Naive thymus-derived CD8-positive, alpha-beta T cell (primary cell): ENCODE data around the gene PPP2R5C. TPM values are rescaled to one million over a fixed set of nuclear protein-coding genes. Genes with fewer than 3 reads are reported as not detected.

Experiments used
- ATAC-seq, 2 donors: fragments of 150-1000 bp; cut with Tn5 transposase in 1 of 2; sonication (Bioruptor Pico), chemical (Tn5 transposase) in 1 of 2; 1 replicate in 1 of 2; 2 replicates in 1 of 2; pipeline ENCODE4 v1.10.0; 2021; ENCODE audit warnings: mild to moderate bottlenecking in 2 of 2, moderate library complexity in 2 of 2
- POLR2A ChIA-PET: fragments of 350-600 bp; sonication (Branson Sonifier 250); formaldehyde crosslinking; loops from one replicate; lab custom pipeline; 2021; ENCODE audit warnings: antibody characterized with exemption; lab: Charles Lee
- DNase-seq, 10 donors: peaks; one replicate each; pipeline versions ENCODE4 v3.0.0 to v3.0.0-alpha.2; 2020 to 2022
- H3K27ac Mint-ChIP-seq, 10 donors: one replicate each; pipeline ENCODE4 v1.8.0; 2020 to 2022; ENCODE audit warnings: mild to moderate bottlenecking in 10 of 10, mixed read lengths in 10 of 10, moderate library complexity in 4 of 10, inconsistent platforms in 1 of 10
- H3K27me3 Mint-ChIP-seq, 5 donors: one replicate each; pipeline ENCODE4 v1.8.0; 2021 to 2022; ENCODE audit warnings: mixed read lengths in 5 of 5
- H3K36me3 Mint-ChIP-seq, 3 donors: one replicate each; pipeline ENCODE4 v1.8.0; 2020 to 2022; ENCODE audit warnings: mixed read lengths in 3 of 3, mild to moderate bottlenecking in 2 of 3, inconsistent platforms in 1 of 3
- H3K4me1 Mint-ChIP-seq, 4 donors: one replicate each; pipeline ENCODE4 v1.8.0; 2021 to 2022; ENCODE audit warnings: mixed read lengths in 4 of 4
- H3K4me3 Mint-ChIP-seq, 10 donors: one replicate each; pipeline ENCODE4 v1.8.0; 2020 to 2022; ENCODE audit warnings: mild to moderate bottlenecking in 10 of 10, mixed read lengths in 10 of 10, moderate library complexity in 6 of 10, inconsistent platforms in 1 of 10
- H3K9me3 Mint-ChIP-seq, 9 donors: one replicate each; pipeline ENCODE4 v1.8.0; 2020 to 2022; ENCODE audit warnings: mixed read lengths in 9 of 9, mild to moderate bottlenecking in 3 of 9, inconsistent platforms in 1 of 9, moderate library complexity in 1 of 9
- polyA plus RNA-seq, 3 donors: library from polyadenylated mRNA; unstranded; fragments of 300-500 nt; fragmentation: Illumina TruSeq; gene quantifications; one replicate each; pipeline ENCODE4 v1.2.3, GENCODE V29; 2021
- total RNA-seq, 8 experiments: library from RNA in 2 of 8; stranded (reverse) in 2 of 8; gene quantifications; one replicate each; pipeline ENCODE4 v1.2.3 and lab custom pipeline; 2021 to 2026

PPP2R5C gene
- total and polyA plus RNA-seq, 5 experiments from 2014 or later = 143 to 418 (median 237) TPM

DNA sequence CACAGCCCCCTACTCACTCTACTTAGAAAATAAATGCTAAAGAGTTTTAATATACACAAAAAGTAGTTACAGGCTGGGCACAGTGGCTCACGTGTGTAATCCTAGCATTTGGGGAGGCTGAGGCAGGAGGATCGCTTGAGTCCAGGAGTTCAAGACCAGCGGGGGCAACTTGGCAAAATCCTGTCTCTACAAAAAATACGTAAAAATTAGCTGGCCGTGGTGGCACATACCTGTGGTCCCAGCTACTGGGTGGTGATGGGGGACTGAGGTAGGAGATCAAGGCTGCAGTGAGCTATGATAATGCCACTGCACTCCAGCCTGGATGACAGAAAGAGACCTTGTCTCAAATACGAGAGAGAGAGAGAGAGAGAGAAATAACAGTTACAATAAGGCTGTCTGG is 193.0 kb downstream of the PPP2R5C start:
- no peaks in the 10 kb centered on the region for H3K36me3 Mint-ChIP-seq
- POLR2A ChIA-PET = no interaction called here
- H3K4me1 Mint-ChIP-seq = peaks cover under 1 to 12% (median 7%) of the 10 kb centered on the region in 4 donors
- ATAC-seq = no peak
- H3K27me3 Mint-ChIP-seq = no peaks in the 10 kb centered on the region
- no peaks in the 10 kb centered on the region for H3K9me3 Mint-ChIP-seq
- H3K27ac Mint-ChIP-seq = peak overlapping the region in 2 of 10 donors; percentile 19 to 53
- no peak for DNase-seq
- no peak overlapping the region for H3K4me3 Mint-ChIP-seq

DNA sequence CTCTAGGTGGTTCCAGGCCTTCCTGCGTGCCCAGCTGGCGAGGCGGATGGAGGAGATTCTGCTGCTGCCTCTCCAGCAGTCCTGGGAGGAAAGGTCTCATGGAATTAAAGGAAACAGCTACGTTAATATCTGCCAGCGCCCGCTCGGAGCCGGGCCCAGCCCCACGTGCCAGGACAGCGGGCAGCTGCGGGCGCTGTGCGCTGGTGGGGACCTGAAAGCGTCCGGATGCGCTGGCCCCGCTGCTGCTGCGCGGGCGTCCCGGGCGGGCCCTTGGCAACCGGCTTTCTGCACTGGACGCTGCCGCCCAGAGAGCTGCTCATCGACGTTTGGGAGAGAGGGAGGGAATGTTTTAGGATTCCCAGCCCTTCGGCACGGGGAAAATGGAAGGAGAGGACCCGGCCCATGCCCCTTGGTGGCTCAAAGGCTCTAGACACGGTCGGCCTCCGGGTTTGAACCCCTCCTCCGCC is 194.2 kb downstream of the PPP2R5C start:
- H3K27ac Mint-ChIP-seq = no peak overlapping the region
- no peaks in the 10 kb centered on the region for H3K9me3 Mint-ChIP-seq
- no peak overlapping the region for H3K4me3 Mint-ChIP-seq
- ATAC-seq (no peak), DNase-seq (no peak)
- no peaks in the 10 kb centered on the region for H3K27me3 Mint-ChIP-seq
- H3K36me3 Mint-ChIP-seq = no peaks in the 10 kb centered on the region
- H3K4me1 Mint-ChIP-seq = peaks cover 2 to 12% (median 7%) of the 10 kb centered on the region in 4 donors
- POLR2A ChIA-PET = interaction anchor here (0.6 to 1.6 kb wide), 2 partner anchors 10 to 138 kb away, joined by 4 to 5 read pairs; no protein-coding TSS in a partner anchor

DNA sequence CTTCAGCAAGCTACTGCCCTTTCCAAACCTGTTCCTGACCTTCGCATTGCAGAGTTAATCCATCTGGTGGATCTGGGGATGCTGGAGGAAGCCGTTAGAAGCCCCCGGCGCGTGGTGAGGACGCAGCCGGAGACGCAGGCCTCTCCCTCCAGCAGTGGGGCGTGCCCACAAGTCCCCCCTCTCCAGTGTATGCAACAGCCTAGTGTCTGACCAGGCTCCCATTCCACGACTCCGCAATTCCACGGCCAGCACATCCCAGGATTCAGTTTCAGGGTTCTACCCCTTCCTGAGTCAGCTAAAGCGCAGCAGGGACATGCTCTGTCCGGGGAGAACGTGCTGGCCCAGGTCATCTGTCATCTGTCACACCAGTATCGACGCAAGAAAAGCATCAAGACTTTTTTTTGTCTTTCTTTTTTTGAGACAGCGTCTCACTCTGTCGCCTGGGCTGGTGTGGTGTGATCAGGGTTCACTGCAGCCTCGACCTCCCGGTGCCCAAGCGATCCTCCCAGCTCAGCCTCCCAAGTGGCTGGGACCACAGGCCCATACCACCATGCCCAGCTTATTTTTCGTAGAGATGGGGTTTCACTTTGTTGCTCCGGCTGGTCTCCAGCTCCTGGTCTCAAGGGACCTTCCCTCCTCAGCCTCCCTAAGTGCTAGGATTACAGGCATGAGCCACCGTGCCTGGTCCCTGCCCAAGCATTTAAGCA is 194.8 kb downstream of the PPP2R5C start:
- H3K27ac Mint-ChIP-seq = no peak overlapping the region

DNA sequence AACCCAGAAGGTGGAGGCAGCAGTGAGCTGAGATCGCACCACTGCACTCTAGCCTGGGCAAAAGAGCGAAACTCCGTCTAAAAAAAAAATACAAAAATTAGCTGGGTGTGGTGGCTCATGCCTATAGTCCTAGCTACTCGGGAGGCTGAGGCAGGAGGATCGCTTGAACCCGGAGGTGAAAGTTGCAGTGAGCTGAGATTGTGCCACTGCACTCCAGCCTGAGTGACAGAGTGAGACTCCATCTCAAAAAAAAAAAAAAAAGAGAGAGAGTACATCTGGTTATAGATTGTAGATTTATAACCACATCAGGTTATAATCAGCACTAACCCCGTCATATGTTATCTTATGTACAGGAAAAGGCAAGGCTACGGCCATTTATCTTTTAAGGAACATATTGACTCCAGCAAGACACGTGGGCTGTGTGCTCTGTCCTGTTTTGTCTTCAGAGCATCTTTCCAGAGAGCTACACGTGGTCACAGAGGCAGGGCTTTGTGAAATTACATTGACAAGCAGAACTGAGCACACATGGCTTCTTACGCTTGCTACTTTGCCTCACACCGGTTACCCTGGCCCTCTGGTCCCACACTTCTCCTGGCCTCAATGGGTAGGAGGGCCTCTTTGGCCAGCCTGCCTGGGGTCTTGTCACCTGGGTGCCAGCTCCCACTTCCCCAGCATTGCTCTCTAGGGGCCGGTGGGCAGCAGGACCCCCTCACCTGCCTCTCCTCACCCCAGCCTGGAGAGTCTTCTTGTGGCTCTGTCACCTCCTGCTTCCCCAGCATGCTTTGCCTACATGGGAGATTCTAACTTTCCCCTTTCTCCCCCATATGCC is 196.1 kb downstream of the PPP2R5C start:
- POLR2A ChIA-PET = interaction anchor here (0.7 to 1.1 kb wide), 3 partner anchors 9 to 131 kb away, joined by 3 to 6 read pairs (median 6); no protein-coding TSS in a partner anchor
- ATAC-seq (no peak), DNase-seq (no peak)
- Mint-ChIP-seq H3K36me3 (no peaks in the 10 kb centered on the region), H3K4me1 (peaks cover 4 to 15% (median 11%) of the 10 kb centered on the region in 4 donors), H3K9me3 (no peaks in the 10 kb centered on the region), H3K27ac (no peak overlapping the region), H3K27me3 (no peaks in the 10 kb centered on the region), H3K4me3 (no peak overlapping the region)

More for the DNA sequence above, 194.8 kb downstream of the PPP2R5C start:
- Mint-ChIP-seq H3K9me3 (no peaks in the 10 kb centered on the region), H3K4me3 (no peak overlapping the region), H3K36me3 (no peaks in the 10 kb centered on the region), H3K4me1 (peaks cover 4 to 14% (median 10%) of the 10 kb centered on the region in 4 donors), H3K27me3 (no peaks in the 10 kb centered on the region)
- POLR2A ChIA-PET = interaction anchor here (0.6 to 1.6 kb wide), 2 partner anchors 9 to 137 kb away, joined by 4 to 5 read pairs; no protein-coding TSS in a partner anchor
- ATAC-seq = no peak
- no peak for DNase-seq

DNA sequence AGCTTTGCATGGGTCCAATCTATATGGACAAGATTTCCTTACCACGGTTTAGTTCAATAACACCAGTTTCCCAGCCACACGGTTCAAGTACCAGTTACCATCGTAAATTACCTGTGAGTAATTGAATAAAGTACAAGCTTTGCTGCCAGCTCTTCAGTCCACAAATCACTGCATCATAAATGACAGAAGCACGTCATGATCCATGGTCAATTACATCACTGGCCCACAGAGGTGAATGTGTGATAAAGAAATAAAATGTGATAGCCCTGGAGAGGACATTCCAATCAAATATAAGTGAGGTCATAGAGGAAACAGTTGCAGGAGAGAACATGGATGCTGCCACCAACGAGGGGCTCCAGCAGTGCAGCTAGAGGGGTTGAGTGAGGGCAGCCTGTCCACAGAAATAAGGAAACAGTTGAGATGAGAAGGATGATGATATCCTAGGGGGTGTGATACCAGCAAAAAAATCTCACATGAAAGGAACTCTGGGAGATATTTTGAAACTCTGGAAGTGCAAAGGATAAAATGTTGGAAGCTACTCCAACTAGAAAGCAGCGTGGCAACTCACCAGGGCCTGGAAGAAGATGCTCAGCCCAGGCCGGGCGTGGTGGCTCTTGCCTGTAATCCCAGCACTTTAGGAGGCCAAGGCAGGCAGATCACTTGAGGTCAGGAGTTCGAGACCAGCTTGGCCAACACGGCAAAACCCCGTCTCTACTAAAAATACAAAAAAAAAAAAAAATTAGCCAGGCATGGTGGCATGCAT is 197.1 kb downstream of the PPP2R5C start:
- H3K27ac Mint-ChIP-seq = no peak overlapping the region
- no peaks in the 10 kb centered on the region for H3K36me3 Mint-ChIP-seq
- ATAC-seq (no peak), DNase-seq (no peak)
- no peak overlapping the region for H3K4me3 Mint-ChIP-seq
- peaks cover 4 to 15% (median 11%) of the 10 kb centered on the region in 4 donors for H3K4me1 Mint-ChIP-seq
- H3K27me3 Mint-ChIP-seq = no peaks in the 10 kb centered on the region
- POLR2A ChIA-PET = interaction anchor here (0.7 to 1.2 kb wide), 3 partner anchors 10 to 198 kb away, joined by 5 to 6 read pairs (median 6); no protein-coding TSS in a partner anchor
- H3K9me3 Mint-ChIP-seq = no peaks in the 10 kb centered on the region

DNA sequence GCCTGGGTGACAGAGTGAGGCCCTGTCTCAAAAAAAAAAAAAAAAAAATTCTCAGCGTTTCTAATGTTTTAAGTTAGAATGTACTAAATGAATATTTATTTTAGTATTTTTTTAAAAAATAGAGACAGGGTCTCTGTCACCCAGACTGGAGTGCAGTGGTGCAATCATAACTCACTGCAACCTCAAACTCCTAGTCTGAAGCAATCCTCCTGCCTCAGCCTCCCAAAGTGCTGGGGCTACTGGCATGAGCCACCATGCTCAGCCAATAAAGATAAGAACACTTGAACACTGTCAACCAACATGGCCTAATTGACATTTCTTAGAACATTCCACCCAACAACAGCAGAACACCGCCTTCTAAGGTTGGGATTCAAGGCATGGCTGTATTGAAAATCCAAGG is 197.8 kb downstream of the PPP2R5C start:
- Mint-ChIP-seq H3K9me3 (no peaks in the 10 kb centered on the region), H3K27me3 (no peaks in the 10 kb centered on the region), H3K4me1 (peaks cover 9 to 21% (median 15%) of the 10 kb centered on the region in 4 donors), H3K36me3 (no peaks in the 10 kb centered on the region), H3K27ac (no peak overlapping the region), H3K4me3 (peak overlapping the region in 1 of 10 donors; percentile 31)
- DNase-seq (no peak), ATAC-seq (no peak)
- POLR2A ChIA-PET = interaction anchor here (1.2 kb wide), 1 partner anchor 199 kb away, joined by 5 read pairs; no protein-coding TSS in a partner anchor

DNA sequence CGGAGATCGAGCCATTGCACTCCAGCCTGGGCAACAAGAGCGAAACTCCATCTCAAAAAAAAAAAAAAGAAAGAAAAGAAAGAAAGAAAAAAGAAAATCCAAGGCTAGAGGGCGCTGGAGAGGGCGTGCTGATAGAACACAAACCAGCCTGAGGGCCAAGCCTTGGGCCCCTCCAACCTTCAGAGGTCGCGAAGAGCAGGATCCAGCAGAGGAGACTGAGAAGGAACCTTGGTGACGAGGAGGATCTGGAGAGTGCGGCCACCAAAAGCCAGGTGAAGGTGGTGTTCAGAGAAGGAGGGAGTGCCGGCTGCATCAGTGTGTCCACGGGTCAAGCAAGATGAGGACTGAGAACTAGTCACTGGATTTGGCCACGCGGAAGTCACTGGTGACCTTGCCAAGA is 198.7 kb downstream of the PPP2R5C start:
- POLR2A ChIA-PET = interaction anchor here (0.6 to 0.7 kb wide), 2 partner anchors 355 to 567 kb away, joined by 3 to 4 read pairs; no protein-coding TSS in a partner anchor
- H3K9me3 Mint-ChIP-seq = no peaks in the 10 kb centered on the region
- peaks cover 9 to 22% (median 15%) of the 10 kb centered on the region in 4 donors for H3K4me1 Mint-ChIP-seq
- peak overlapping the region in 4 of 10 donors; percentile 28 to 84 (median 66) for H3K27ac Mint-ChIP-seq
- no peaks in the 10 kb centered on the region for H3K27me3 Mint-ChIP-seq
- ATAC-seq = no peak
- H3K4me3 Mint-ChIP-seq = peak overlapping the region in 1 of 10 donors; percentile 8
- no peaks in the 10 kb centered on the region for H3K36me3 Mint-ChIP-seq
- peak in 4 of 10 donors; percentile 20 to 33 (median 30) for DNase-seq

DNA sequence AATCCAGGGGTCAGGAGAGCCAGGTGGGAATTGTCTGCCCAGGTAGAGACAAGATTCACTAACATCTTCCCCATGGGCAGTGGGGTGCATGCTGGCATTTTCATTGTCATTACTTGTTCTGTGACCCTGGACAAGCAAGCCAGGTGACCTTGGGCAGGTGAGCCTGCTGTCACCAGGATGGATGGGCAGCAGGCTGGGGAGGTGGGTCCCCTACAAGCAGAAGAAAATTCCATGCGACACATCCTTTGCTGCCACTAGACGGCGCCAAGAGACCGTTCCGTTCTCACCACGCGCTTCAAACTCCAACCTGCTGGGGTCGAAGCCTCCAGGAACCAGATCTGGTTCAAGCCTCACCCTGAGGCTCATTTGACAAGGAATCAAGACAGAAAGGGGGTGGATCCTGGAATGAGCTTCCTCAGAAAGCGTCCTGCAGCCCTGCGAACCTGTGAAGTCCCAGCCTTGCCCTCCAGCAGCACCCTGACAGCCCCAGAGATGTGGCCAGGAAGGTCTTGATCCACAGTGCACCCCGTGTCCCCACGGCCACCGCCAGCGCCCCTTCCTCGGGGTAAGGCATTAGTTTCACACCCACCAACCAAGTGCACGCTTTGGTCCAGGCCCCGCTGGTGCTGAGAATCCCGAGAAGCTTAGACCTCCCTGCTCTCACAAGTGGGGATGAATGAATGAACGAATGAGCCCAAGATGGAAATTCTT is 199.7 kb downstream of the PPP2R5C start:
- DNase-seq (peak; percentile 57 to 85 (median 72)), ATAC-seq (peak; percentile 31 to 34)
- H3K36me3 Mint-ChIP-seq = no peaks in the 10 kb centered on the region
- H3K27ac Mint-ChIP-seq = peak overlapping the region in 5 of 10 donors; percentile 60 to 91 (median 84)
- no peaks in the 10 kb centered on the region for H3K27me3 Mint-ChIP-seq
- peaks cover 9 to 27% (median 20%) of the 10 kb centered on the region in 4 donors for H3K4me1 Mint-ChIP-seq
- no peaks in the 10 kb centered on the region for H3K9me3 Mint-ChIP-seq
- H3K4me3 Mint-ChIP-seq = peak overlapping the region in 3 of 10 donors; percentile 16 to 67 (median 60)
- POLR2A ChIA-PET = interaction anchor here (0.6 to 1.7 kb wide), 6 partner anchors 12 to 506 kb away, joined by 3 to 9 read pairs (median 4); partner anchors contain the start of gene ZNF839

DNA sequence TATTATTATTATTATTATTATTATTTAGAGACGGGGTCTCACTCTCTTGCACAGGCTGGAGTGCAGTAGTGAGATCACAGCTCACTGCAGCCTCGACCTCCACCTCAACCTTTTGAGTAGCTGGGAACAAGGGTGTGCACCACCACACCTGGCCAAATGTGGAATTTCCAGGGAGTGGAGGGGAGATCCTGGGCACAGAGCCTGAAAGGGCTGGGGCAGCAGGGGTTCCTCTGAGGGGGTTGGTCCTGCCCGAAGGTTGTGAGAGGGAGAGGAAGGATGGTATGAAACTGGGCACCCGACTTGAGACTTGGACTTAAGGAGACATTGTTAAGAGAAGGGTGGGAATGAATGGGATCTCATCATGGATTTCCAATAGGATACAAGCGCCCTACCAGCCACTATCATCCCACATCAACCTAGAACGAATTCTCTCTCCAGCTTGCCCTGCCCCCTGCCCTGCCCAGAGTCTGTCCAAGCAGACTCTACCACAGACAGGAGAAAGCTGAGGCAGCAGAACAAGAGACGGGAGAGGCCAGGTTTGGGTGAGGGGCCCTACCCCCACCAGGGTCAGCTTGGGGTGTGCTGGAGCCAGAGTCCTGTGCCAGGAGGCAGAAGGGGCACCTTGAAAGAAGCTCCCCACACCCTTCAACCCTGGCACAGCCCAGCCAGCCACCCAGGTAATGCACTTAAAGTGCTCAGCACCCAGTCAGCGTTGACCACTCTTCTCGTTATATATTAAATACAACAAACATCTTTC is 200.4 kb downstream of the PPP2R5C start:
- no peak for DNase-seq
- no peaks in the 10 kb centered on the region for H3K9me3 Mint-ChIP-seq

DNA sequence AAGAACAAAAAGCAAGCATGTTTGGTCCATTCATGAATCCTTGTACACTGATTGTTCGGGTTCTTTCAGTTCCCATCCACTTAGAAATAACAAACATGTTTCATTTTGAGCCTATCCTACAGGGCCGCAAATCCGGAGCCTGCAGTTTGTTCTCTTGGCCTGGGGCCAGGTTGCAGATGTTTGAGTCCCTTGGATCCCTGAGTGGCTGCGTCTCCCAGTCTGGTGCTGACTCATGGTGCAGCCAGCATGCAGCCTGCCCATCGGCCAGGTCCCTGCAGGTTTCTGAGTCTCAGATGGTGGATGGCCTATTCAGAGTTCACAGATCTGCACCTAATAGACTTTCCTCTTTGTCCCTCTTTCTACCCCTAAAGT is 201.0 kb downstream of the PPP2R5C start:
- Mint-ChIP-seq H3K36me3 (no peaks in the 10 kb centered on the region), H3K4me3 (no peak overlapping the region), H3K9me3 (no peaks in the 10 kb centered on the region), H3K4me1 (peaks cover 13 to 34% (median 30%) of the 10 kb centered on the region in 4 donors), H3K27me3 (no peaks in the 10 kb centered on the region), H3K27ac (peak overlapping the region in 1 of 10 donors; percentile 17)
- DNase-seq (no peak), ATAC-seq (no peak)
- POLR2A ChIA-PET = interaction anchor here (1.3 kb wide), 1 partner anchor 131 kb away, joined by 3 read pairs; no protein-coding TSS in a partner anchor

More for the DNA sequence above, 200.4 kb downstream of the PPP2R5C start:
- Mint-ChIP-seq H3K4me1 (peaks cover 11 to 30% (median 25%) of the 10 kb centered on the region in 4 donors), H3K36me3 (no peaks in the 10 kb centered on the region), H3K4me3 (no peak overlapping the region), H3K27me3 (no peaks in the 10 kb centered on the region), H3K27ac (no peak overlapping the region)
- no peak for ATAC-seq
- POLR2A ChIA-PET = interaction anchor here (0.6 to 1.7 kb wide), 6 partner anchors 13 to 506 kb away, joined by 3 to 9 read pairs (median 4); partner anchors contain the start of gene ZNF839
